C1 segment of cervical spinal cord (tissue), 14 donors: ENCODE measurements around the gene MATK.
"Not testable (repeated sequence)": the region's sequence is repeated elsewhere in the genome, so short reads cannot be mapped to it uniquely, and the experiment has no call there.

Experiments
- DNase-seq, 14 donors: peaks; one replicate each; lab custom pipeline; 2025; lab: John Stamatoyannopoulos, UW

MATK gene

DNA sequence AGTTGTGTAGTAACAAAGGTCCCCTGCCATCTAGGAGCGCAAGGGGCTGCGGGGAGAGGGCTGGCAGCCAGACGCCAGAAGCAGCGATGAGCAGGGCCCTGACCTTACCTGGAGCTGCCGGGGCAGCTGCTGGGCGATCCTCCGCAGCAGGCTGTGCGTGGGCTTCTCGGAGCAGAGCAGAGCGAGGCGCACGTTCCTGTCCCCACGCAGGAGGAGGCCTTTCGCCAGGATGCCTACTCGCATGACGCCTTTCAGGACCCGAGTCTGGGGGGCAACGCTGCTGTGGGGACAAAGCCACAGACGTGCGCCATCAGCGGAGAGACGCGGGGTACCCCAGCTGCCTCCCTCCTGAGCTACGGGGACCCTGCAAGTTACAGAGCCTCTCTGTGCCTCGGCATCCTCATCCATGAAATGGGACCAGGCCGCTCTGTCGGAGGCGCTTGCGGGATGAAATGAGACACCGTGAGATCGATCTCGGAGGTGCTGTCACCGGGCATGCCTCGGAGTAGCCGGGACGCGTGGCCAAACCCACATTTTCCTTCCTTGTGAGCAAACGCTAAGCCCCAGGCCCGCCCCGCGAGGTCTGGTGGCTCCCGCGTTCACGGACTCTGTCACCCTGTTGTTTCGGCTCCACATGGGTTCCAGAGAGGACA lies 30.5 kb upstream of the MATK start:
- DNase-seq, result no peak

DNA sequence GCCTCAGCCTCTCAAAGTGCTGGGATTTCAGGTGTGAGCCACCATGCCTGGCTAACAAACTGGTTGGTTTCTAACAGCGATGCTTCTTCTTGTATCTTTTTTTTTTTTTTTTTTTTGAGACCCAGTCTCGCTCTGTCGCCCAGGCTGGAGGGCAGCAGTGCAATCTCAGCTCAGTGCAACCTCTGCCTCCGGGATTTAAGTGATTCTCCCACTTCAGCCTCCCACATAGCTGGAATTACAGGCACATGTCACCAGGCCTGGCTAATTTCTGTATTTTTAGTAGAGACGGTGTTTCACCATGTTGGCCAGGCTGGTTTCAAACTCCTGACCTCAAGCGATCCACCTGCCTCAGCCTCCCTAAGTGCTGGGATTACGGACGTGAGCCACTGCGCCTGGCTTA lies 30.0 kb upstream of the MATK start:
- DNase-seq, result not testable (repeated sequence)

DNA sequence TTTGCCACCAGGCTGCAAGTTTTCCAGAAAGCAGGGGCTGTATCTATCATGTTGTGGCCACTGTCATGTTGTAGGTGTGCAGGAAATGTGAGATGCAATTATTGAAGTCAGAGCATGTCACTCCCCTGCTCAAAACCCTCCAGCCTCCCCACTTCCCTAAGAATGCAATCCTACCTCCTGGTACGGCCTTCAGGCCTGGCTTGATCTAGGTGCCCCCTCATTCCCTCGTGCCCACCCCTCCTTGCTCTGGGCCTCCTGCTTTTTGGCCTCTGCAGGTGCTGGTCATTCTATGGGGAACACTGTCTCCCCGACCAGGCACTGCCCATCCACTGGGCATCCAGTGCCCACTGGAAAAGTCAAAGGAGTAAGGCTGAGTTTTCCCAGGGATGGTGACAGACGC lies 28.5 kb upstream of the MATK start:
- no peak for DNase-seq

DNA sequence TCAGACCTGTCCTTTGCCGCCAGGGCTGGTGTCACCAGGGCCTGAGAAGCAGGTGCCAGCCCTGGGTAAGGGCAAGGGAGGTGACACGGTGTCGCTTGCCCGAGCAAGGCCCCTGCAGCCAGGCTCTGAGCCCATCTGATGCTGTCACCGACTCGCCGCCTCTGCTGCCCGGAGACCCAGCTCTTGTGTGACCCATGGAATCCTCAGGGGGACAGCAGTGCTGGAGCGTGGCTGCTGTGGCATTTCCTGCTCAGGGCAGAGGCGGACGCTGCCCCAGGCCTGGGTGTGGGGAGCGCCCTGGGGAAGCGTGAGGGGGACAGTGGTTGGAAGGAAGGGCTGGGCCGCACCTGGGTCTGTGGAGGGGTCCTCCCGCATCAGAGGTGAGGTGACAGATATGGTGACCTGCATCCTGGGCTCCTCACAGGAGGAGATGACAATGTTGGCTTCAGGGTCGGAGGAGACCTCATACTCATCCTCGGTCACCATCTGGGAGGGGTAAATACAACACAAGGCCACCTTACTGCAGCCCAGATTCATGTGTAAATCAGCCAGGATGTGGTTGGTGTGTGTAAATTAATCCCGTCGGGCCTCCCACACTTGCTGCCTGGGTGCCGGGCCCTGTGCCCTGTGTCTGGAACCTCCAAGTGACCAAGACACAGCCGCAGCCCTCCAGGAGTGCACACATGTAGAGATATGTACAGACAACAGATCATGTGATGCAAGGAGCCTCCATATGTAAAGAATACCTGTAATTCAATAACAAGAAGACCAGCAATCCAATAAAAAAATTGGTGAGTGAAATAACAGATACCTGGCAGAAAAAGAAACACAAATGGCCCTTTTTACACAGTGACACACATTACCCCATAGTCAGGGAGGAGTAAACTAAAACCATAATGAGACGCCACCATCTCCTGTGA lies 27.6 kb upstream of the MATK start:
- no peak for DNase-seq

DNA sequence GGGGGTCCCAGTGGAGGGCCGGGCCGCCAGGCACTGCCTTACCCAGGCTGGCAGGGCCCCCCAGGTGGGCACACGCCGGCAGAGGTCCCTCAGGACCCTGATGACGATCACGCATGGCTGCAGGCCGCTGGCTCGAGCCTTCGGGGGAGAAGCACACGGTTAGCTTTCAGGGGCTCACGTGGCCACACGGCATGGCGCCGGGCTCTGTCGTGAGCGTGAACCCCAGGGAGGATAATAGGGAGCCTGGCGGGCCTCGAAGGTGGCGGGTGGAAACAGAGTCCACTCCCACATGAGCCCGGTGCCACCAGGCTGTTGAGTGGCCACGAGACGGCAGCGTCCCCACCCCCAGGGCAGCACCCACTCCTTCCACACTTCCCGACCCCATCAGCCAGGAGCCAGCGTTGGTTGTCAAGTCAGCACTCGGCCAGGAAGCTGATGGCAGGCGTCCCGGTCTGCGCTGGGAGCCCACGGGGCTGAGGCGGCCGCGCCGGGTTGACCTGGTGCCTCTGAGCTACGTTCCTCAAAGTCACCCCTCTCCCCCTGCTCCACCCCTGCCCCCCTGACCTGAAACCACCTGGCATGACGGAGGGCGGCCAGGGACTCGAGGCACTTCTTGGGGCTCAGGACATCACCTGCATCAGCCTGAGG lies 24.7 kb upstream of the MATK start:
- no peak for DNase-seq

DNA sequence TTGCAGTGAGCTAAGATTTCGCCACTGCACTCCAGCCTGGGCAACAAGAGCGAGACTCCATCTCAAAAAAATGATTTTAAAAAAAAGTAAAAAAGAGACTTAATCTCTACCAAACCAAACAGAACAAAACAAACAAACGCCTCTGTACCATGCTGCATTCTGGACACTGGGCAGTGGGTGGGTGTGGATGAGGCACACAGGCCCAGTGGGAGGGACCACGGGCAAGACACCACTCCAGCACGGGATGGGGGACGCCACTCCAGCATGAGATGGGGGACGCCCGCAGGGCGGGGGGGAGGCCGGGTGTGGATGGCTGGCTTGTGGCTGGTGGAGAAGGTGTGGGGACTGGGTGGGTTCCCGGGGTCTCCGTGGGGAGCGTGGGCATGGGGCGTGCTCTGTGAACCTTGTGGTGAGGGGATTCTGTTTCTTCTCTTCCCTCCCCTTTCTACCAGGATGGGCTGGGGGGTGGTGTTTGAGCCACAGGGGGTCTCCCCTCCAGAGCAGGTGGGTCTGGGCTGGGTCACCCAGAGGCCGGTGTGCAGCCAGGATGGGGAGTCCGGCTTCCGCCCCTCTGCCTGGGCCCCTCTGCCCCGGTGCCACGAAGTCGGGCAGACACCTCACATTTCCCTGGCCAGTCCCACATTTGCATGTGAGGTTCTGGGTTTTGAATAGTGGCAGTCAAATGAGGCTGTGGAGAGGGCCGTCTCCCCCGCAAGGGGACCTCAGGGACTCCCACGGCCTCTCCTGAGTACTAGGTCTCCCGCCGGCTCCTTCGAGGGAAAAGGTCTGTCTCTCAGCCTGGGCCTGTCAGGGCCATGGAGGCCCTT lies 23.9 kb upstream of the MATK start:
- no peak for DNase-seq

DNA sequence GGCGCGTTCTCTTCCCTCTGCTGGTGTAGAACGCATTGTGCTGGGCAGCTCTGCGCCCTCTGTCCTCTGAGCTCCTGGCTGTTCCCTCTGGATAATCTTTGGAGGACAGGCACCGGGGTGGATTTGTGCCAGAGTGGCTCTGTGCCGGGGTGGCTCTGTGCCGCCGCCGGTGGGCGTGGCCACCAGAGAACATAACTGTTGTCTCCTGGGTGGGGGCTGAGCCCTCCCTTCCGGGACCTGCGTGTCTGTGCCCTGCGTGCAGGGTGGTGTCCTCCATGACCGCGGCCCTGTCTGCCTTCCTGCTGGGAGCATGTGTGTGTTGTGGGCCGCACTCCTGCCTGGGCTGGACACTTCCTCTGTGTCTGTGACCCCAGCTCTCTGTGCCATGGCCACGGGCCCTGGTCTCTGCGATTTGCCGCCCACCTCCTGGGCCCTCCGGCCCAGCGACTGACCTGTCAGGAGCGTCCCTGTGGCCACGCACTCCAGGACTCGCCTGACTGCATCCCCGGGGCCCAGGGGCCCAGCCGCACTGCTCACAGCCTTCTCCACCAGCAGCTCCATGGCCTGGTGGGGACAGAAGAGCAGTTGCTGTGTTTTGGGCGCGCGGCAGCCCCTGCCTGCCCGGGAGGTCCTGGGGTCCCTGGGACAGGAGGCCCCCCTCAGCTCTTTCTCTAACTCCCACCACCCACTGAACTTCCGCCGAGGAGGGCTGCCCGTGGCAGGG lies 22.4 kb upstream of the MATK start:
- DNase-seq, result no peak

DNA sequence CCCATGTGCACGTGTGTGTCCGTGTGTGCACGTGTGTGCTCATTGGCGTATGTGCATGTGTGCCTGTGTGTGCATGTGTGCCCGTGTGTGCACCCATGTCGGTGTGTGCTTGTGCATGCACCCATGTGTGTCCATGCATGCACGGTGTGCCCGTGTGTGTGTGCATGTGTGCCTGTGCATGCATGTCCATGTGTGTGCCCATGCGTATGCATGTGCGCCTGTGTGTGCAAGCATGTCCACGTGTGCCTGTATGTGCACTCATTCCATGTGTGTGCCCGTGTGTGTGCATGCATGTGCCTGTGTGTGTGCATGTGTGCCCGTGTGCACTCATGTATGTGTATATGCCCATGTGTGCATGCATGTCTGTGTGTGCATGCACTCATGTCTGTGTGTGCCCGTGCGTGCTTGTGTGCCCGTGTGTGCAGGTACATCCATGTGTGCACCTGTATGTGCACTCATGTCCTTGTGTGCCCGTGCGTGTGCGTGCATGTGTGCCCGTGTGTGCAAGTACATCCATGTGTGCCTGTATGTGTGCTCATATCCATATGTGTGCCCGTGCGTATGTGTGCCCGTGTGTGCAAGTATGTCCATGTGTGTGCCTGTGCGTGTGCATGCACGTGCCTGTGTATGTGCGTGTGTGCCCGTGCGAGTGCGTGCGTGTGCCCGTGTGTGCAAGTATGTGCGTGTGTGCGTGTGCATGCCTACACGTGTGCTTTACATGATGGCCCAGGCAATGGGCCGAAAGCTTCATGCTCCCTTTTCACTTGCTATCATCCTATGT lies 21.6 kb upstream of the MATK start:
- no peak for DNase-seq

DNA sequence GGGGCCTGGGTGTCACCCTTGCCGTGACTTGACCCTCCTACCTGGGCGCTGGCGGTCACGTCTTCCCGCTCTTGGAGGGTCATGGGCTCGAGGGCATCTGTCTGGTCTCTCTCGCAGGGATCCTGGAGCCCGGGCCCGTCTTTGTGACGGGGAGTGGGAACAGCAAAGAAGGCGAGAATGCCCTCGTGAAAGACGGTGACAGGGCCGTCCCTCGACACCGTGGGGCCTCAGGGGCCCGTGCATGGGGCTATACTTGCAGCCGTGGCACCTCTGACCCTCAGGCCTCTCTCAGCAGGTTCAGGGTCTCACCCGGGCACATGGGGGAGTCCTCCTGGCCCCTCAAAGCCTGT lies 20.9 kb upstream of the MATK start:
- no peak for DNase-seq

DNA sequence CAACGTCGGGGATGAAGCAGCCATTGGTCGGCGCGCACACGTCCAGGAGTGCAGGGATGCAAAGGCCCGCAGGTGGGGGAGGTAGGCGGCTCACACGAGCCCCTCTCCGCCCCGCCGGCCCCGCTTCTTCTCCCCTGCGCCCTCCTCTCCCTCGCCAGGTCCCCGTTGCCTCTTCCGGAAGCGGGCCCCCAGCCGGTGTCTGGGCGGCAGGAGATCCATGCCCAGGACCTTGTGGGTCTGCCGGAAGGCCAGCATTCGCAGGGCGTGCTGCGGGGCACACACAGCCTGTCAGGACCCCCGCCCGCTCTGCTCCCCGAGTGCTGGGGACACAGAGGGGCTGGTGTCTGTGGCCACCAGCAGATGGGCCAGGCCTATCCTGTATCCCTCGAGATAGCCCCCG lies 19.7 kb upstream of the MATK start:
- no peak for DNase-seq

DNA sequence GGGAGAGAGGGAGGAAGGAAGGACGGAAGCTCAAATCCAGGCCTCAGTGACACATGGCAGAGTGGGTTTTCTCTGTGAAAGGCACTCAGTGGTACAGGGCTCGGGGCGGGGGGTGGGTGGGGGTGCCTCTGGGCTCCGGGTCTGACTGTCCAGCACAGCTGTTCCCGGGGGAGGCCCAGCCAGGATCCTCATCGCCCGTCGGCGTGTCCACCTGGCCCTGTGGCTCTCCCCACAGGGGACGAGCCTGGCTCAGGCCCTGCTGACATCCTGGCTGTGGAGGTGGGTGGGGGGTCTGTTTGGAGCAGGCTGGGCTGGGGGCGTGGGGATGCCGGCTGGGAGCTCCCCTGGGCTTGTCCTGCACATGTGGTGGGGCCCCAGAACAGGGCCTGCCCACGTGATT lies 18.2 kb upstream of the MATK start:
- DNase-seq, result no peak

DNA sequence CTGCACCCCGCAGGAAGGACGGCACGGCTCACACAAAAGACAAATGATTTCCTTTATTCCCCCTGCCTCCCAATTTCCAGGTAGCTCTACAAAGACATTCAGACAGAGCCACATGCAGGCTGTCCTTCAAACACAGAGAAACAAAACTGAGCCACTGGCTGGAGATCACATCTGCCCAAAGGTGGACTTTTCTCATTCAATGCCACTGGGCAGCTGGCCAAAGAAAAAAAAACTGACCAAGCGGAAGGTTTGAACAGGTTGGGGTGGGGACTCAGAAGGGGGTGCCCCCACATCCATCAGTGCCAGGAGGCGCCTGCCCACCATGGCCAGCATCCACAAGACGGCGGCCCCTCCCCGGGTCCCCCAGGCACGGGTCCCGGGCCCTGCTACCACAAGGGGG lies 17.8 kb upstream of the MATK start:
- no peak for DNase-seq

DNA sequence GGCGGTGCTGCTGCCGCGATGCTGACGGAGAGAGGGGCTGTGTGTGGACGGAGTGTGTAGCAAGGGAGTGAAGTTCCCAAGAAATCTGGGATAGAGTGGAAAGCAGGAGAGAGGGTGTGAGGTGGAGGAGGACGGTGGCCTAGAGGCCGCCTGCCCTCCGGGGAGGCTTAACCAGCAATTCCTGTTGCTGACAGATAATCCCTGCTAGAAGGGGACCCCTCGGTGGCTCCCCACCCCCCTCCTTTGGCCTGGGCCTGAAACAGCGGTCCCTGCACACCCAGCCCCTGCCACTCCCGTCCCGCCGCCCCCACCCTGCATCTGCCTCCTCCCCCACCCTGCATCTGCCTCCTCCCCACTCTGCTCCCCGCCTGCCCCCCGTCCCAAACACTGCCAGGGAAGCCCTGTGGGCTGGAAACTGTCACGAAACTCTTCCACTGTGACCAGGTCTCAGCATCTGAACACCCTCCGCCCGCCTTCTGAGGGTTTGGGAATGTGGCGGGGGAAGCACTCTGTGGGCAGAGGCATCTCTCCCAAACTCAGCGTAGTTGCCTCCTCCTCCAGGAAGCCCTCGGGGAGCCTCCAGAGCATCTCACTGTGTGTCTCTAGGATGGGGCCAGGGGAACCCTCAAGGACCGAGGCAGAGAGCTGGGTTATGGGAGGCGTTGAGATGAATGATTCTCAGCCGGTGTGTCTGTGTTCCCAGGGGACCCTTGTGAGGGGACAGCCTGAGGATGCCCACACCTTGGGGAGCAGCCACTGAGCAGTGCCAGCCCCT lies 17.1 kb upstream of the MATK start:
- no peak for DNase-seq

DNA sequence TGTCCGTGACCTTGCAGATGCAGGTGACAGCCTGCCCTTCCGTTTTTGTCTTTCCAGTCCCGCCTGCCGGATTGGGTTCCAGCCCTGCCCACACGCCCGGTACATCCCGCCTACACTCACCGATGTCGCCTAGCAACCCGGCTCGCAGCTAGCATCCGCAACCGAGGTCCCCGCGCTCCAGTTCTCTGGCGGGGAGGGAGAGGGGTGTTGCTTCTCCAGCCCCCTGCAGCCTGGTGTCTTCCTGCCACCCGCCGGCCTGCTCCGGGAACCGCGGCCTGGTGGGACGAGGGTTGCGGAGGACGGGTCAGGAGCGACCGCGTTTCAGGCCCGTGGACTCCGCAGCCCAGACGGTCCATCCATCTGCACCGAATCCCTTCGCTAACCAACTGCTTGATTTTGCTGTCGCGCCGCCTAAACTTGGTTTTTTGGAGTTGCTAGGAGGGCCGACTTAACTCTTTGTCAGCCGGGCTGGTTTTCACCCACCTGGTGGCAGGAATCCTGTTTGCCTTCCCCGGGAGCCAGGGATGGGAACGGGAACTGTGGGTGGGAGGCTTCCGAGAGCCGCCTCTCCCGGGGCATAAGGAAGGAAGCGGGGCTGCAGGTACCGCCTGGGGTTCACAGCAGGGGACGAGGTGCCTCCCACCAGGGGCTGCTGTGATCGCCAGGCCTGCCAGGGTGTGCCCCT lies 15.4 kb upstream of the MATK start:
- DNase-seq, result peak in 4 of 14 donors; percentile 1 to 66 (median 31)

DNA sequence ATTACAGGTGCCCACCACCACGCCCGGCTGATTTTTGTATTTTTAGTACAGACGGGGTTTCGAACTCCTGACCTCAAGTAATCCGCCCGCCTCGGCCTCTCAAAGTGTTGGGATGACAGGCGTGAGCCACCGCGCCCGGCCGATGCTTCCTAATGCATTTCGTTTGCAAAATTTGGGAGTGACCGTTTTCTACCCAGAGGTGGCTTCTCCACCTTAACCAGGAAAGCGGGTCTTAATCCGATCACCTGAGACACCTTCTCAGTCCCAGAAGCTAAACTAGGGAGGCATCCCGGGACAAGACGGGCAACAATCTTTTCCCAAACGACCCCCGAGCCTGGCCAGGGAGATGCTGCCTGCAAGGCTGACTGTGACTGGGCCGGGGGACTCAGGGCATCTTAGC lies 14.8 kb upstream of the MATK start:
- DNase-seq, result no peak

DNA sequence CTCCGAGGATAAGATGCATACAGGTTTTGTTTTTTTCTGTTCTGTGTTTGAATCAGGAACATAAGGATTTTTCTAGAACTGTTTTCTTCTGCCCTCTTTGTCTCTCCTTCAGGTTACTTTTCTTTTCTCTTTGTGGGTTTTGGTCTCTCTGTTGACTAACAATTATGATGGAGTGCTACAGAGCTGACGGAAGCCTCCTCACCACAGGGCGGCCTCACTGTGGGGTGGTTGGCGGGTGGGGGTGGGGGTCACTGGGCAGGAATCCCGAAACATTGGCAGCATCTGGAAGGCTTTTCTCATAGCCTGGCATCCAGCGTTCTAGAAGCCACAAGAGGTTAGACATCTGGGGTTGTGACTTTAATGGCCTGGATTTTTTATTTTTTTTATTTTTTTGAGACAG lies 12.0 kb upstream of the MATK start:
- no peak for DNase-seq

DNA sequence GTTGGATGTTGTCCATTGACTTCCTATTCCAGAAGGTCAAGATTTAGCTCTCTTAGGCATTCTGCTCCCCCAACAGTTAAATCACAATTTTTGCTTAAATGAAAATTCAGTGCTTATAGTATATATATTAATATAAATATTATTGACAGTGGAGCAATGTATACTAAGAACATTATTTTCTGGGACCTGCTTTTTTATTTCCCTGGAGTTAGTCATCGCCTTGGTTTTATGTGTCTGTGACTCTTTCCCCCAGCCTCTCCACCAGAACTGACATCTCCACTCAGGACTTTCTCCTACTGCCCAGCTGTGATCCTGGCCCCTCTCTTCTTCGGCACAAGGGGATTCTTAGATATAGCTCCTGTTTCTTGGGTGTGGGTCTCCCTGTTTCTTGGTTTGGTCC lies 10.2 kb upstream of the MATK start:
- no peak for DNase-seq

DNA sequence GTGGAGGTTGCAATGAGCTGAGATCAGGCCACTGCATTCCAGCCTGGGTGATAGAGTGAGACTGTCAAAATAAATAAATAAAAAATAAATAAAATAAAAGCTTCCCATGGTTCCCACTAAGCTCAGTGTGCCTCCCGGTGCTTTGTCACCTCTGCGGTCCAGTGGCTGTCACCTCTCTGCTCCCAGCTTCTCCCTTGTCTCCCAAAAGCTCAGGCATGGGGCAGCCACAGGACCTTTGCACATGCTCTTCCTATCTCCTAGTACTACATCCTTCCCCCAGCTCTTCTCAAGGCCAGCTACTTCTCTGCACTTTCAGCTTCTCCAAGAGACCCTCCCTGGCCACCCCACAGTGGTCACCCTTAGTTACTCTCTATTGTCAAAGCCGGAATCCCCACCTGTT lies 7.6 kb upstream of the MATK start:
- DNase-seq, result no peak

DNA sequence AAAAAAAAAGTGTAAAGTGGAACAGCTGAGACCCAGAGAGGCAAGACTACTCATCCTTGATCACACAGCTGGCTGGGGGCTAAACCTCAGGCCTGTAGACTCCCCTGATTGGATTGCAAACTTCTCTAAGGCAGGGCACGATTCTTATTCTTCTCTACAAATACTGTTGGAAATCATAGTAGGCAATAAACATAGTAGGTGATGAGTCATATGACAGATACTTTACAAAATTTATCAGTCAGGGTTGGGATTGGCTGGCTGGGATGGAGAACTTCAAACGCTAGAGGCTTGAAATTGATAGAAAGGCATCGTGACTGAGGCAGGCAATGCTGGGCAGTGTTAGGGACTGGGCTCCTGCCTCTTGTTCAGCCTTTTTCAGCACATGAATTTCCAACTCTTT lies 5.9 kb upstream of the MATK start:
- DNase-seq, result no peak
